GM18520 (cell line): ENCODE data around the gene SLC22A17.

ENCODE experiments used
- ATAC-seq: cut with Tn5 transposase; IDR thresholded peaks from one replicate; pipeline ENCODE4 v1.9.1; 2021; ENCODE audit not compliant: unreplicated experiment

Gene SLC22A17

GRCh38 chr14:23308721-23309445 is 43.8 kb downstream of the SLC22A17 start:
- ATAC-seq = no peak

- ATAC-seq = no peak
Measured at GRCh38 chr14:23307687-23308644, 44.7 kb downstream of the SLC22A17 start.

- no peak for ATAC-seq
Measured at GRCh38 chr14:23307146-23307530, 45.5 kb downstream of the SLC22A17 start.

GRCh38 chr14:23306412-23307145 is 46.1 kb downstream of the SLC22A17 start, which contains the start of gene BCL2L2:
Gene BCL2L2 (plus strand): TSS chr14:23306833. CDS start chr14:23307768, 935 bp downstream.
- no peak for ATAC-seq

- ATAC-seq = no peak
Measured at GRCh38 chr14:23302290-23303225, 50.1 kb downstream of the SLC22A17 start, which contains the start of gene PPP1R3E. Gene PPP1R3E (minus strand): TSS chr14:23302859. CDS start chr14:23302576, 283 bp downstream.

GRCh38 chr14:23301969-23302289 is 50.8 kb downstream of the SLC22A17 start:
- no peak for ATAC-seq

GRCh38 chr14:23301288-23301968 is 51.3 kb downstream of the SLC22A17 start:
- ATAC-seq = peak; percentile 78

- ATAC-seq = no peak
Measured at GRCh38 chr14:23300687-23301223, 51.9 kb downstream of the SLC22A17 start.

GRCh38 chr14:23299986-23300686 is 52.6 kb downstream of the SLC22A17 start:
- no peak for ATAC-seq

GRCh38 chr14:23299211-23299957 is 53.3 kb downstream of the SLC22A17 start:
- ATAC-seq = no peak

GRCh38 chr14:23297611-23298277 is 54.9 kb downstream of the SLC22A17 start:
- ATAC-seq = no peak

- no peak for ATAC-seq
Measured at GRCh38 chr14:23297096-23297495, 55.6 kb downstream of the SLC22A17 start.
